ENCODE measurements around the gene STK11. TPM values are rescaled to one million over a fixed set of nuclear protein-coding genes. Genes with fewer than 3 reads are reported as not detected.
A peak's percentile ranks its signal among the peaks of the same experiment; 100 is the strongest.

STK11 gene
- total RNA-seq, 4 donors from 2014 or later = 52.5 to 91.2 (median 68.7) TPM

DNA sequence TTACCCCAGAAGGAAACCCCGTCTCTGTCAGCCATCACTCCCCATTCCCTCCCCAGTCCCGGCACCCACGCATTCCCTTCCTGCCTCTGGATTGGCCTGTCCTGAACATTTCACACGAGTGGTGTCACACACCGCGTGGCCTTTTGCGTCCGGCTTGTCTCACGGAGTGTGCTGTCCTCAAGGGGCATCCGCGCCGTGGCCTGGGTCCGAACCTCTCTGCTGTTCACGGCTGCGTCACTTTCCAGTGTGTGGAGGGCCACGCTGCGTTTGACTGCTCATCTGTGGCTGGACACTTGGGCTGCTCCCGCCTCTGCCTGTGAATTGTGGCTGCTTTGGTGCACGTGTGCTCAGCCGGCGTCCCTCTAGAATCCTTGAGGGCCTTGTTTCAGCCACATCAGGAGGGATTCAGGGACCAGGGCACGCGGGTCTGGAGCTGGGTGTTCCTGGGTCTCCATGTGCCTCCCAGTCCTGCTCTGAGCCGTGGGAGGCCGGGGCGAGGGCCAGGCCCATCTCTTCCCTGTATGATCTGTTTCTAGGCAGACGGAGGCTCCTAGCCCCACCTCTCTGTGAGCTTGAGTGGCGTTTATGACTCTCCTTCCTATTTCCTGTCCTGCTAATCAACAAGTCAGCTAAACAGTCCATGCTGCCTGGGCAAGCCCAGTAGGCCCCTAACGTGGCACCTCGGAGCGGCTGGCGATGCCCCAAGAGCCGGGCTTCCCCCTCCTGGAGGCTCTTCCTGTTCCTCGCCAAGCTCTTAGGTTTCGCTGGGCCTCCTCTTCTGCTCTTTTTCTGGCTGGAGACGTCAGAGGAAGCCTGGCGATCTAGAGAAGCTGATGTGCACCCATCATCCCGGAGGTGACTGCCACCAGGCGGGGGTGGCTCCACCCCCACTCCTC is 8.1 kb downstream of the STK11 start:
- Histone ChIP-seq H3K27ac (peak overlapping the region; percentile 66 to 93 (median 90)), H3K4me3 (peak overlapping the region in 1 of 4 donors; percentile 3), H3K27me3 (no peaks in the 10 kb centered on the region), H3K36me3 (peaks cover 0 to 5% (median 0%) of the 10 kb centered on the region in 3 donors), H3K9me3 (no peaks in the 10 kb centered on the region), H3K4me1 (peaks cover 3 to 99% (median 78%) of the 10 kb centered on the region in 4 donors)
- WGBS, 2 donors = 63 to 69% methylated on average over 37 to 39 of the region's 39 CpGs
- DNase-seq (ENCODE audit: low spot score in 2 of 2) = peak in 1 of 2 donors; percentile 37
- peak in 1 of 2 donors; percentile 47 for TF ChIP-seq EP300 (IDR thresholded peaks at IDR 0.05)
- TF ChIP-seq, protein P1, sequence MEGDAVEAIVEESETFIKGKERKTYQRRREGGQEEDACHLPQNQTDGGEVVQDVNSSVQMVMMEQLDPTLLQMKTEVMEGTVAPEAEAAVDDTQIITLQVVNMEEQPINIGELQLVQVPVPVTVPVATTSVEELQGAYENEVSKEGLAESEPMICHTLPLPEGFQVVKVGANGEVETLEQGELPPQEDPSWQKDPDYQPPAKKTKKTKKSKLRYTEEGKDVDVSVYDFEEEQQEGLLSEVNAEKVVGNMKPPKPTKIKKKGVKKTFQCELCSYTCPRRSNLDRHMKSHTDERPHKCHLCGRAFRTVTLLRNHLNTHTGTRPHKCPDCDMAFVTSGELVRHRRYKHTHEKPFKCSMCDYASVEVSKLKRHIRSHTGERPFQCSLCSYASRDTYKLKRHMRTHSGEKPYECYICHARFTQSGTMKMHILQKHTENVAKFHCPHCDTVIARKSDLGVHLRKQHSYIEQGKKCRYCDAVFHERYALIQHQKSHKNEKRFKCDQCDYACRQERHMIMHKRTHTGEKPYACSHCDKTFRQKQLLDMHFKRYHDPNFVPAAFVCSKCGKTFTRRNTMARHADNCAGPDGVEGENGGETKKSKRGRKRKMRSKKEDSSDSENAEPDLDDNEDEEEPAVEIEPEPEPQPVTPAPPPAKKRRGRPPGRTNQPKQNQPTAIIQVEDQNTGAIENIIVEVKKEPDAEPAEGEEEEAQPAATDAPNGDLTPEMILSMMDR (IDR thresholded peaks at IDR 0.05) = no peak
- TF ChIP-seq POLR2A (IDR thresholded peaks at IDR 0.05) = no peak

DNA sequence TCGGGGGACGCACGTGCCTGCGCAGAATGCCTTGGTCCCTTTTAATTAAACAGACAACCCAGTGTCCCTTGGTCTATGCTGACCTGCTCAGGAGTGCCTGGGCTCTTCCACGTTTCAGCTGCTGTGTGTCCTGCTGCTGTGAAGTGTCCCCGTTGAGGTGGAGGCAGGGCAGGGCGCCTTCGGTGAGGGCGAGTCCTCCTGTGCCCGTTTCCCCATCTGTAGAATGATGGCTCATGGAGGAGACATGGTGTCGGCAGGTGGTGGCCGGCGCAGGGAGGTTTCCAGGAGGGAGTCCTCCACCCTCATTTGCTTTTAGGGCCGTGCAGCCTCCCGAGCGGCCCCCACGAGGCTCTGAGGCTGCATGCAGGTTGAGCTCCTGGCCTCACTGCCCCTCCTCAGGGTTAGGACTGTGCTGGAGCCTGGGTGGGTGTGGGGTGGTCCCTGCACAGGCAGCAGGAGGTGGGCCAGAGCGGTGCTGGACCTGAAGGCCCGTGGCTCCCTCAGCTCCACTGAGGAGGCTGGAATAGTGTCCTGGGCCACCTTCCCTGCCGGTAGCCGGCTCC is 8.8 kb downstream of the STK11 start:
- 47 to 68% methylated on average over 11 to 19 of the region's 21 CpGs for WGBS, 2 donors
- no peak overlapping the region for H3K4me3 ChIP-seq
- no peak for DNase-seq (ENCODE audit: low spot score in 2 of 2)
- no peaks in the 10 kb centered on the region for H3K9me3 ChIP-seq
- H3K27ac ChIP-seq = peak overlapping the region; percentile 66 to 93 (median 90)
- TF ChIP-seq EP300 (IDR thresholded peaks at IDR 0.05) (no peak), POLR2A (IDR thresholded peaks at IDR 0.05) (no peak)
- TF ChIP-seq, protein P1 (IDR thresholded peaks at IDR 0.05) = no peak
- peaks cover 3 to 98% (median 71%) of the 10 kb centered on the region in 4 donors for H3K4me1 ChIP-seq
- H3K27me3 ChIP-seq = no peaks in the 10 kb centered on the region
- peaks cover 0 to 5% (median 0%) of the 10 kb centered on the region in 3 donors for H3K36me3 ChIP-seq

GRCh38 chr19:1214862-1215731 is 9.5 kb downstream of the STK11 start:
- H3K9me3 ChIP-seq = no peaks in the 10 kb centered on the region
- peak overlapping the region; percentile 66 to 93 (median 90) for H3K27ac ChIP-seq
- H3K4me1 ChIP-seq = peaks cover 3 to 97% (median 64%) of the 10 kb centered on the region in 4 donors
- H3K4me3 ChIP-seq = no peak overlapping the region
- H3K36me3 ChIP-seq = peaks cover 0 to 9% (median 0%) of the 10 kb centered on the region in 3 donors
- WGBS, 2 donors = 49 to 55% methylated on average over 3 to 26 of the region's 26 CpGs
- no peaks in the 10 kb centered on the region for H3K27me3 ChIP-seq
- no peak for TF ChIP-seq POLR2A (IDR thresholded peaks at IDR 0.05)
- TF ChIP-seq, protein P1 (IDR thresholded peaks at IDR 0.05) = no peak
- TF ChIP-seq EP300 (IDR thresholded peaks at IDR 0.05) = peak in 1 of 2 donors; percentile 44
- DNase-seq (ENCODE audit: low spot score in 2 of 2) = no peak

GRCh38 chr19:1216756-1217155 is 11.2 kb downstream of the STK11 start:
- Histone ChIP-seq H3K36me3 (peaks cover 0 to 26% (median 13%) of the 10 kb centered on the region in 3 donors), H3K4me3 (no peak overlapping the region), H3K27ac (peak overlapping the region in 3 of 4 donors; percentile 66 to 93 (median 91)), H3K27me3 (no peaks in the 10 kb centered on the region), H3K9me3 (no peaks in the 10 kb centered on the region), H3K4me1 (peaks cover 3 to 97% (median 60%) of the 10 kb centered on the region in 4 donors)
- DNase-seq (ENCODE audit: low spot score in 2 of 2) = no peak
- 84 to 90% methylated on average over 10 to 12 of the region's 12 CpGs for WGBS, 2 donors
- TF ChIP-seq, protein P1 (IDR thresholded peaks at IDR 0.05) = no peak
